Measurements from ENCODE around the gene NHEJ1.

The NHEJ1 gene

DNA sequence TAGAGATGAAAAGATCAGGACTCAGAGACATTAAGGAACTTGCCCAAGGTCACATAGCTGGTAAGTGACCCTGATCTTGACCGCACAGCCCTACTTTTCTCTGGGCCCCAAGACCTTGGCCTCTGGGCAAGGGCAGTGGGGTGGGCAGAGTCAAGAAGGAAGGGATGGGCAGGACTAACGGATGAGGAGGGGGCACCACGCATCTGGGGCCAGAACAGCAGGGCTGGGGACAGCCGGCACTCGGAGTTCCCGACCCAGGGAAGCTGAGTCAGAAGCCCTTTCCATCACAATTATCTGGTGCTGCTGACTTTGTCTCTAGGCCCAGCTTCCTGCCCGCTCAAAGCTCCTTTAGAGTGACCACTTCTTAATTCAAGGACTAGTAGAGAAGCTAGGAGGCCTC, 133.7 kb downstream of the NHEJ1 start:
- DNase-seq: no peak

DNA sequence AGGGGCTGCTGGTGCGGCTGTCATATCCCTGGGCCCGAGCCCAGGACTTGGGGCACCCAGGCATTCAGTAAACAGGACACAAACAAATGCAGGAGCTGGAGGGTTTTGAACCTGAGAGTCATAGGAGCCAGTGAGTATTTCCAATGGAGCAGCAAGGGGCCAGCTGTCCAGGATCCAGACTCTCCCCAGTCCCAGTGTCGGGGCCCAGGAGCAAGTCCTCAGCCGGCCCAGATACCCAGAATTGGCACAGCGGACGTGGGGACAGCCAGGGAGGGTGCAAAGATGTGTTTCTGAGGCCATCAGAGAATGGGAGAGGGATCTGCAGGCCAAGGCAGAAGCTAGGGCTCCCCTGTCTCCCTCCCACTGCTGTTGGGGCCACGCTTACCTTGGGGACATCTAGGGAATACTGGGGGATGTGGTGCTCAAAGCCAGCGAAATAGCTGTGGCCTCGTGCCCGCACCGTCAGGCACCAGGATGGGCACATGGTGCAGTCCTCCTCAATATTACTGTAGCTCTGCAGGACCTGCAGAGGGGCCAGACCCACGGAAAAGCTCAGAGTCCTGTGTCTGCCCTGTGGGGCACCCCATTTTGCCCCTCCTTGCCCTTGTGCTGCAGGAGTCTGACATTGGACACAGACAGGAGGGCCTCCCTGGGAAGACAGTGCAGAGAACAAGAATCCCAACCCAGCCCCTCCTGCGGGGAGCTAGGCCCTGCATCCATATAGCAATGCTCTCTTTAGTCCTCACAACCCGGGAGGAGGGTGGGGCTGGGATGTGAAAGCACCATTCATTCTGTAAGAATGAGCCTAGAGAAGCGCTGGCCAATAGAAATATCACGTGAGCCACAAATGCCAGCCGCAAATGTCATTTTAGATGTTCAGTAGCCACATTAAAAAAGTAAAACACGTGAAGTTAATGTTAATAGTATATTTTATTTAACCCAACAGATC, 134.7 kb downstream of the NHEJ1 start:
- DNase-seq: no peak

Data from NCI-H69 (cell line).